SK-N-SH (cell line): ENCODE measurements around the gene FKBP5. TPM values are rescaled to one million over a fixed set of nuclear protein-coding genes. Genes with fewer than 3 reads are reported as not detected.
A peak's percentile ranks its signal among the peaks of the same experiment; 100 is the strongest.

Experiments used
- CTCF ChIA-PET: fragments of 300-600, 350-600 bp; formaldehyde crosslinking; extraction: SDS; loops from one replicate; lab custom pipeline; 2021; lab: Yijun Ruan, JAX
- POLR2A ChIA-PET: fragments of 350-600 bp; sonication (Branson Sonifier 250); formaldehyde crosslinking; extraction: SDS; loops from one replicate; lab custom pipeline; 2020; ENCODE audit warnings: antibody characterized with exemption, inconsistent platforms; lab: Yijun Ruan, JAX
- DNase-seq: peaks from one replicate; pipeline ENCODE4 v3.0.0; 2012
- H2AFZ ChIP-seq: fragments of 200-600 bp; sonication (generic); 2 replicates; pipeline ENCODE4 v1.8.1; 2016; ENCODE audit warnings: antibody characterized with exemption, mild to moderate bottlenecking, low read depth
- H3F3A ChIP-seq: fragments of 200-600 bp; sonication (generic); replicated peaks from 2 replicates; pipeline ENCODE3; 2016; ENCODE audit warnings: antibody characterized with exemption, mild to moderate bottlenecking; ENCODE audit not compliant: insufficient read depth
- H3K27ac ChIP-seq, 2 experiments: fragments of 200-500 bp in 1 of 2; fragments of 200-600 bp in 1 of 2; sonication (Bioruptor generic) in 1 of 2; sonication (generic), shearing (Covaris generic) in 1 of 2; 2 replicates each; pipeline versions ENCODE4 v1.5.1 to v1.6.1; 2014 to 2016; ENCODE audit warnings: low read depth in 2 of 2, inconsistent platforms in 1 of 2, low read length in 1 of 2, mild to moderate bottlenecking in 1 of 2, mixed read lengths in 1 of 2
- H3K27me3 ChIP-seq: fragments of 200-600 bp; sonication (generic), shearing (Covaris generic); 2 replicates; pipeline ENCODE4 v1.6.1; 2016; ENCODE audit warnings: mixed run types; ENCODE audit not compliant: insufficient read depth
- H3K36me3 ChIP-seq, 2 experiments: fragments of 200-500 bp in 1 of 2; fragments of 200-600 bp in 1 of 2; sonication (Bioruptor generic) in 1 of 2; sonication (generic) in 1 of 2; replicated peaks in 1 of 2; 2 replicates each; pipeline versions ENCODE3 to v1.5.1; 2014 to 2016; ENCODE audit warnings: low read length in 1 of 2, mild to moderate bottlenecking in 1 of 2; ENCODE audit not compliant: insufficient read depth in 2 of 2, control insufficient read depth in 1 of 2
- H3K4me1 ChIP-seq, 2 experiments: fragments of 200-500 bp in 1 of 2; fragments of 200-600 bp in 1 of 2; sonication (Bioruptor generic) in 1 of 2; sonication (generic), shearing (Covaris generic) in 1 of 2; 2 replicates each; pipeline versions ENCODE4 v1.5.1 to v1.6.1; 2014 to 2016; ENCODE audit warnings: low read depth in 1 of 2, low read length in 1 of 2, mixed run types in 1 of 2; ENCODE audit not compliant: insufficient read depth in 2 of 2, control insufficient read depth in 1 of 2
- H3K4me2 ChIP-seq: fragments of 200-600 bp; sonication (generic), shearing (Covaris generic); 2 replicates; pipeline ENCODE4 v1.6.1; 2017; ENCODE audit warnings: mixed run types
- H3K4me3 ChIP-seq, 2 experiments: fragments of 200-500 bp in 1 of 2; fragments of 200-600 bp in 1 of 2; sonication (Bioruptor generic) in 1 of 2; sonication (generic), shearing (Covaris generic) in 1 of 2; 2 replicates each; pipeline versions ENCODE4 v1.5.1 to v1.8.1; 2014 to 2016; ENCODE audit warnings: low read depth in 2 of 2, inconsistent platforms in 1 of 2, low read length in 1 of 2, mild to moderate bottlenecking in 1 of 2, mixed read lengths in 1 of 2, moderate library complexity in 1 of 2
- H3K79me2 ChIP-seq: fragments of 200-600 bp; sonication (generic); 2 replicates; pipeline ENCODE4 v1.8.1; 2017; ENCODE audit warnings: mild to moderate bottlenecking; ENCODE audit not compliant: insufficient read depth
- H3K9ac ChIP-seq: fragments of 200-600 bp; sonication (generic); 2 replicates; pipeline ENCODE4 v1.6.1; 2017; ENCODE audit warnings: mixed run types
- H3K9me2 ChIP-seq: fragments of 200-600 bp; sonication (generic); 2 replicates; pipeline ENCODE4 v1.6.1; 2017; ENCODE audit warnings: mixed run types
- H3K9me3 ChIP-seq: fragments of 200-600 bp; sonication (generic); 2 replicates; pipeline ENCODE4 v1.6.1; 2017; ENCODE audit warnings: mixed run types, mild to moderate bottlenecking, moderate library complexity
- H4K20me1 ChIP-seq: fragments of 200-600 bp; sonication (generic); 2 replicates; pipeline ENCODE4 v1.6.1; 2017; ENCODE audit warnings: mild to moderate bottlenecking, mixed run types; ENCODE audit not compliant: insufficient read depth
- CHD2 ChIP-seq: fragments of 150-350 bp; IDR thresholded peaks from 2 replicates; pipeline ENCODE4 v1.6.1; 2018; ENCODE audit warnings: low read length; ENCODE audit not compliant: partially characterized antibody
- ELF1 ChIP-seq: IDR thresholded peaks from 2 replicates; pipeline ENCODE4 v1.4.0; 2012
- EP300 ChIP-seq, 2 experiments: IDR thresholded peaks; 2 replicates each; pipeline versions ENCODE4 v1.4.0 to v1.6.1; 2012; ENCODE audit warnings: borderline replicate concordance in 1 of 2, low read depth in 1 of 2, low read length in 1 of 2
- EZH2phosphoT487 ChIP-seq: fragments of 200-600 bp; sonication (generic); IDR thresholded peaks from 2 replicates; pipeline ENCODE4 v1.6.1; 2017; ENCODE audit warnings: low read depth, mixed run types, mild to moderate bottlenecking, antibody characterized with exemption, moderate library complexity, borderline replicate concordance
- GABPA ChIP-seq: IDR thresholded peaks from 2 replicates; pipeline ENCODE4 v1.4.0; 2012; ENCODE audit warnings: low read depth, mild to moderate bottlenecking
- GATA2 ChIP-seq: sonication (generic); formaldehyde crosslinking; IDR thresholded peaks from 2 replicates; pipeline ENCODE4 v1.5.0; 2020; ENCODE audit warnings: mild to moderate bottlenecking, missing genetic modification reagents
- JUND ChIP-seq: IDR thresholded peaks from 2 replicates; pipeline ENCODE4 v1.4.0; 2012
- MEF2A ChIP-seq: IDR thresholded peaks from 2 replicates; pipeline ENCODE4 v1.4.0; 2012; ENCODE audit warnings: low read depth, borderline replicate concordance
- MXI1 ChIP-seq: IDR thresholded peaks from 2 replicates; pipeline ENCODE4 v1.6.1; 2012; ENCODE audit warnings: mild to moderate bottlenecking, low read depth, low read length, improper control_type of control experiment
- NFIC ChIP-seq: IDR thresholded peaks from 2 replicates; pipeline ENCODE4 v1.4.0; 2012; ENCODE audit warnings: borderline replicate concordance
- POLR2AphosphoS5 ChIP-seq: IDR thresholded peaks from 2 replicates; pipeline ENCODE4 v1.6.1; 2012; ENCODE audit warnings: low read depth, low read length
- RAD21 ChIP-seq: IDR thresholded peaks from 2 replicates; pipeline ENCODE4 v1.6.1; 2012; ENCODE audit warnings: mild to moderate bottlenecking, low read length
- RXRA ChIP-seq: IDR thresholded peaks from 2 replicates; pipeline ENCODE4 v1.4.0; 2012; ENCODE audit warnings: low read depth, mild to moderate bottlenecking, borderline replicate concordance
- SIN3A ChIP-seq: IDR thresholded peaks from 2 replicates; pipeline ENCODE4 v1.6.1; 2012; ENCODE audit warnings: low read depth, mild to moderate bottlenecking, low read length, moderate library complexity, borderline replicate concordance
- SMC3 ChIP-seq: IDR thresholded peaks from 2 replicates; pipeline ENCODE4 v1.6.1; 2012; ENCODE audit warnings: low read depth, low read length, improper control_type of control experiment
- TAF1 ChIP-seq: IDR thresholded peaks from 2 replicates; pipeline ENCODE4 v1.6.1; 2012; ENCODE audit warnings: low read depth, mild to moderate bottlenecking, low read length, moderate library complexity, borderline replicate concordance
- TCF12 ChIP-seq: IDR thresholded peaks from 2 replicates; pipeline ENCODE4 v1.4.0; 2012
- YY1 ChIP-seq: IDR thresholded peaks from 2 replicates; pipeline ENCODE4 v1.4.0; 2012; ENCODE audit warnings: low read depth, mild to moderate bottlenecking
- WGBS: methylation state at CpG from one replicate; pipeline ENCODE4 v1.1.6; 2017; ENCODE audit warnings: low lambda C conversion rate; 5-methylcytosine and 5-hydroxymethylcytosine counted together
- polyA plus RNA-seq, 3 experiments: library from polyadenylated mRNA; depleted of rRNA; stranded (reverse); fragments of >200 nt; gene quantifications; 2 replicates each; pipeline ENCODE4 v1.2.3, GENCODE V29; 2012
- TF ChIP-seq, protein P1 (sequence below): IDR thresholded peaks from 2 replicates; pipeline ENCODE4; 2012
- TF ChIP-seq, protein P2 (sequence below): IDR thresholded peaks from 2 replicates; pipeline ENCODE4 v1.4.0; 2012; ENCODE audit warnings: low read depth
- TF ChIP-seq, protein P3 (sequence below): IDR thresholded peaks from 2 replicates; pipeline ENCODE4 v1.4.0; 2012; ENCODE audit warnings: low read depth, borderline replicate concordance

FKBP5 gene
- polyA plus RNA-seq, 1 of the 3 experiments (the other 2 are of a cell fraction), result 5.1 TPM

GRCh38 chr6:35544769-35545361 is 143.8 kb downstream of the FKBP5 start:
- ChIA-PET POLR2A (no interaction called here), CTCF (interaction anchor here (1.2 to 5.5 kb wide), 4 partner anchors 9 to 192 kb away, joined by 3 to 25 read pairs (median 4); no protein-coding TSS in a partner anchor)
- no peak overlapping the region for H3K4me3 ChIP-seq
- H3K27me3 ChIP-seq, result no peaks in the 10 kb centered on the region; the same call in 1 of the 2 replicates
- H4K20me1 ChIP-seq, result no peaks in the 10 kb centered on the region
- no peaks in the 10 kb centered on the region for H3K4me1 ChIP-seq
- H3K9me2 ChIP-seq, result no peaks in the 10 kb centered on the region
- no peaks in the 10 kb centered on the region for H3K9me3 ChIP-seq
- no peak for TF ChIP-seq EP300 (IDR thresholded peaks at IDR 0.05; ENCODE audit: borderline replicate concordance in 1 of 2, low read depth in 1 of 2, low read length in 1 of 2)
- no peak for TF ChIP-seq JUND
- TF ChIP-seq CHD2, result no peak
- no peak for TF ChIP-seq RAD21
- TF ChIP-seq SMC3, result no peak
- no peak for TF ChIP-seq YY1
- TF ChIP-seq, protein P1, sequence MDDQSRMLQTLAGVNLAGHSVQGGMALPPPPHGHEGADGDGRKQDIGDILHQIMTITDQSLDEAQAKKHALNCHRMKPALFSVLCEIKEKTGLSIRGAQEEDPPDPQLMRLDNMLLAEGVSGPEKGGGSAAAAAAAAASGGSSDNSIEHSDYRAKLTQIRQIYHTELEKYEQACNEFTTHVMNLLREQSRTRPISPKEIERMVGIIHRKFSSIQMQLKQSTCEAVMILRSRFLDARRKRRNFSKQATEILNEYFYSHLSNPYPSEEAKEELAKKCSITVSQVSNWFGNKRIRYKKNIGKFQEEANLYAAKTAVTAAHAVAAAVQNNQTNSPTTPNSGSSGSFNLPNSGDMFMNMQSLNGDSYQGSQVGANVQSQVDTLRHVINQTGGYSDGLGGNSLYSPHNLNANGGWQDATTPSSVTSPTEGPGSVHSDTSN, result no peak
- TF ChIP-seq TCF12, result no peak
- TF ChIP-seq RXRA, result no peak
- DNase-seq, result no peak
- 78% methylated on average over 13 of the region's 13 CpGs for WGBS
- H3K79me2 ChIP-seq, result no peaks in the 10 kb centered on the region
- H3K36me3 ChIP-seq, result no peaks in the 10 kb centered on the region
- no peak overlapping the region for H3K27ac ChIP-seq
- no peaks in the 10 kb centered on the region for H3F3A ChIP-seq
- H3K4me2 ChIP-seq, result no peak overlapping the region
- no peak overlapping the region for H2AFZ ChIP-seq
- no peak overlapping the region for H3K9ac ChIP-seq

DNA sequence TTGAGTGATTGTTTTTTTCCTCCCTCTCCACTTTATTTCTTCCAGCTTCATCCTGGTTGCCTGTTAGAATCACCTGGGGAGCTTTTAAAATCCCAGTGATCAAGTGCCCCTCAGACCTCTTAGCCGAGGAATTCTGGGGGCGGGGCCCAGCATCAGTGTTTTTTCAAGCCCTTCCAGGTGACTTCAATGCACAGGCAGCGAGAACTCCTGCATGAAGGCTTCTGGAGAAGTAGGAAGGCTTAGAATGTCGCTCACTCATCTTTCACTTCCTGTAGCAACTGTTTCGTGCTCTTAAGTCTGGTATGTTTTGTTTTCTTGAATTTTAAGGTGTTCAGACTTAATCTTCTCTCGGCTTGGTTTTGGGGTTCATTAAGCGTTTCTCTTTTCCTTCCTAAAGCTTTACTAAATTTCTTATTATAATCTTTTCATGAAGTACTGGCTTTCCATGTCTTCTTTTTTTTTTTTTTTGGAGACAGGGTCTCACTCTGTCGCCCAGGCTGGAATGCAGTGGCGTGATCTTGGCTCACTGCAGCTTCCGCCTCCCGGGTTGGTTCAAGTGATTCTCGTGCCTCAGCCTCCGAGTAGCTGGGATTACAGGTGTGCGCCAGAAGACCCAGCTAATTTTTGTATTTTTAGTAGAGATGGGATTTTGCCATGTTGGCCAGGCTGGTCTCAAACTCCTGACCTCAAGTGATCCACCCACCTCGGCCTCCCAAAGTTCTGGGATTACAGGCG is 145.1 kb downstream of the FKBP5 start:
- Histone ChIP-seq H3K36me3 (no peaks in the 10 kb centered on the region), H3K79me2 (no peaks in the 10 kb centered on the region), H2AFZ (peak overlapping the region; percentile 65; the same call in 1 of the 2 replicates), H3F3A (no peaks in the 10 kb centered on the region), H3K9me3 (no peaks in the 10 kb centered on the region), H4K20me1 (no peaks in the 10 kb centered on the region), H3K4me2 (no peak overlapping the region), H3K9ac (no peak overlapping the region), H3K27ac (no peak overlapping the region), H3K27me3 (no peaks in the 10 kb centered on the region; the same call in 1 of the 2 replicates), H3K4me3 (no peak overlapping the region), H3K4me1 (peaks cover 0 to 4% of the 10 kb centered on the region in 2 experiments; a peak in 1 of 4 replicates), H3K9me2 (no peaks in the 10 kb centered on the region)
- DNase-seq, result no peak
- ChIA-PET CTCF (interaction anchor here (1.2 to 5.5 kb wide), 5 partner anchors 7 to 21 kb away, joined by 3 to 25 read pairs (median 5); no protein-coding TSS in a partner anchor), POLR2A (no interaction called here)
- 82% methylated on average over 16 of the region's 16 CpGs for WGBS
- TF ChIP-seq POLR2AphosphoS5, result no peak
- TF ChIP-seq, protein P1, result no peak
- TF ChIP-seq, protein P2, sequence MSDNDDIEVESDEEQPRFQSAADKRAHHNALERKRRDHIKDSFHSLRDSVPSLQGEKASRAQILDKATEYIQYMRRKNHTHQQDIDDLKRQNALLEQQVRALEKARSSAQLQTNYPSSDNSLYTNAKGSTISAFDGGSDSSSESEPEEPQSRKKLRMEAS, result no peak
- TF ChIP-seq, protein P3, sequence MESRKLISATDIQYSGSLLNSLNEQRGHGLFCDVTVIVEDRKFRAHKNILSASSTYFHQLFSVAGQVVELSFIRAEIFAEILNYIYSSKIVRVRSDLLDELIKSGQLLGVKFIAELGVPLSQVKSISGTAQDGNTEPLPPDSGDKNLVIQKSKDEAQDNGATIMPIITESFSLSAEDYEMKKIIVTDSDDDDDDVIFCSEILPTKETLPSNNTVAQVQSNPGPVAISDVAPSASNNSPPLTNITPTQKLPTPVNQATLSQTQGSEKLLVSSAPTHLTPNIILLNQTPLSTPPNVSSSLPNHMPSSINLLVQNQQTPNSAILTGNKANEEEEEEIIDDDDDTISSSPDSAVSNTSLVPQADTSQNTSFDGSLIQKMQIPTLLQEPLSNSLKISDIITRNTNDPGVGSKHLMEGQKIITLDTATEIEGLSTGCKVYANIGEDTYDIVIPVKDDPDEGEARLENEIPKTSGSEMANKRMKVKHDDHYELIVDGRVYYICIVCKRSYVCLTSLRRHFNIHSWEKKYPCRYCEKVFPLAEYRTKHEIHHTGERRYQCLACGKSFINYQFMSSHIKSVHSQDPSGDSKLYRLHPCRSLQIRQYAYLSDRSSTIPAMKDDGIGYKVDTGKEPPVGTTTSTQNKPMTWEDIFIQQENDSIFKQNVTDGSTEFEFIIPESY, result no peak
- no peak for TF ChIP-seq ELF1
- TF ChIP-seq GABPA, result no peak
- no peak for TF ChIP-seq EP300 (IDR thresholded peaks at IDR 0.05; ENCODE audit: borderline replicate concordance in 1 of 2, low read depth in 1 of 2, low read length in 1 of 2)
- TF ChIP-seq MXI1, result no peak
- TF ChIP-seq TAF1, result no peak
- no peak for TF ChIP-seq GATA2 (CRISPR knock-in tag)
- no peak for TF ChIP-seq JUND
- no peak for TF ChIP-seq MEF2A
- TF ChIP-seq EZH2phosphoT487, result no peak
- no peak for TF ChIP-seq RAD21
- no peak for TF ChIP-seq TCF12
- TF ChIP-seq SIN3A, result no peak
- no peak for TF ChIP-seq NFIC
